T-helper 2 cell treated with Interferon-gamma antibody and Interleukin-4, amounts not matched to agents 5 μg/mL and 100 μg/mL, for 36 hours (primary cell): ENCODE results near the gene NT5E.

Source experiments
- DNase-seq: peaks from one replicate; pipeline ENCODE4 v3.0.0; 2021; ENCODE audit warnings: low spot score
- H3K27ac Mint-ChIP-seq: one replicate; pipeline ENCODE4 v1.8.0; 2021; ENCODE audit warnings: mild to moderate bottlenecking, mixed read lengths
- H3K27me3 Mint-ChIP-seq: one replicate; pipeline ENCODE4 v1.8.0; 2021; ENCODE audit warnings: low read depth, mixed read lengths
- H3K36me3 Mint-ChIP-seq: one replicate; pipeline ENCODE4 v1.8.0; 2021; ENCODE audit warnings: low read depth, mixed read lengths
- H3K4me1 Mint-ChIP-seq: one replicate; pipeline ENCODE4 v1.8.0; 2021; ENCODE audit warnings: low read depth, mixed read lengths
- H3K4me3 Mint-ChIP-seq: one replicate; pipeline ENCODE4 v1.8.0; 2022; ENCODE audit warnings: mild to moderate bottlenecking, moderate library complexity, mixed read lengths
- H3K9me3 Mint-ChIP-seq: one replicate; pipeline ENCODE4 v1.8.0; 2021; ENCODE audit warnings: mixed read lengths

Gene NT5E

GRCh38 chr6:85473748-85474147 lies 23.9 kb downstream of the NT5E start:
- no peak overlapping the region for H3K4me3 Mint-ChIP-seq
- no peaks in the 10 kb centered on the region for H3K27me3 Mint-ChIP-seq
- H3K9me3 Mint-ChIP-seq, result no peaks in the 10 kb centered on the region
- peaks cover 12% of the 10 kb centered on the region for H3K36me3 Mint-ChIP-seq
- peaks cover 8% of the 10 kb centered on the region for H3K4me1 Mint-ChIP-seq
- no peak for DNase-seq
- H3K27ac Mint-ChIP-seq, result no peak overlapping the region

GRCh38 chr6:85476532-85476931 lies 26.6 kb downstream of the NT5E start:
- DNase-seq, result no peak
- Mint-ChIP-seq H3K27ac (no peak overlapping the region), H3K9me3 (no peaks in the 10 kb centered on the region), H3K4me3 (no peak overlapping the region), H3K4me1 (peaks cover 3% of the 10 kb centered on the region), H3K36me3 (peaks cover 12% of the 10 kb centered on the region), H3K27me3 (no peaks in the 10 kb centered on the region)

GRCh38 chr6:85479208-85479607 lies 29.3 kb downstream of the NT5E start:
- Mint-ChIP-seq H3K27ac (no peak overlapping the region), H3K36me3 (peaks cover 10% of the 10 kb centered on the region), H3K27me3 (no peaks in the 10 kb centered on the region), H3K4me3 (no peak overlapping the region), H3K9me3 (no peaks in the 10 kb centered on the region), H3K4me1 (peaks cover 13% of the 10 kb centered on the region)
- no peak for DNase-seq

- Mint-ChIP-seq H3K9me3 (no peaks in the 10 kb centered on the region), H3K4me3 (no peak overlapping the region), H3K4me1 (peaks cover 13% of the 10 kb centered on the region), H3K27ac (no peak overlapping the region), H3K36me3 (peaks cover 2% of the 10 kb centered on the region), H3K27me3 (no peaks in the 10 kb centered on the region)
- DNase-seq, result no peak
Observed at GRCh38 chr6:85482206-85482904, 32.5 kb downstream of the NT5E start.

- H3K9me3 Mint-ChIP-seq, result no peaks in the 10 kb centered on the region
- no peak overlapping the region for H3K27ac Mint-ChIP-seq
- peak; percentile 75 for DNase-seq
- no peaks in the 10 kb centered on the region for H3K27me3 Mint-ChIP-seq
- peaks cover 10% of the 10 kb centered on the region for H3K4me1 Mint-ChIP-seq
- no peaks in the 10 kb centered on the region for H3K36me3 Mint-ChIP-seq
- peak overlapping the region; percentile 7 for H3K4me3 Mint-ChIP-seq
Observed at GRCh38 chr6:85482905-85483700, 33.2 kb downstream of the NT5E start.

GRCh38 chr6:85483846-85484245 lies 34.0 kb downstream of the NT5E start:
- DNase-seq, result no peak
- H3K4me1 Mint-ChIP-seq, result peaks cover 10% of the 10 kb centered on the region
- no peaks in the 10 kb centered on the region for H3K9me3 Mint-ChIP-seq
- H3K27ac Mint-ChIP-seq, result no peak overlapping the region
- H3K36me3 Mint-ChIP-seq, result no peaks in the 10 kb centered on the region
- no peaks in the 10 kb centered on the region for H3K27me3 Mint-ChIP-seq
- H3K4me3 Mint-ChIP-seq, result no peak overlapping the region

GRCh38 chr6:85484948-85485347 lies 35.1 kb downstream of the NT5E start:
- Mint-ChIP-seq H3K4me3 (no peak overlapping the region), H3K36me3 (no peaks in the 10 kb centered on the region), H3K27me3 (no peaks in the 10 kb centered on the region), H3K9me3 (no peaks in the 10 kb centered on the region), H3K27ac (no peak overlapping the region), H3K4me1 (peaks cover 10% of the 10 kb centered on the region)
- DNase-seq, result no peak

- no peak overlapping the region for H3K4me3 Mint-ChIP-seq
- no peak overlapping the region for H3K27ac Mint-ChIP-seq
- no peaks in the 10 kb centered on the region for H3K27me3 Mint-ChIP-seq
Observed at GRCh38 chr6:85490516-85491248, 40.8 kb downstream of the NT5E start.

GRCh38 chr6:85493389-85493788 lies 43.5 kb downstream of the NT5E start:
- H3K27me3 Mint-ChIP-seq, result no peaks in the 10 kb centered on the region
- H3K4me1 Mint-ChIP-seq, result no peaks in the 10 kb centered on the region
- peaks cover 8% of the 10 kb centered on the region for H3K9me3 Mint-ChIP-seq
- no peak overlapping the region for H3K4me3 Mint-ChIP-seq
- DNase-seq, result no peak
- H3K27ac Mint-ChIP-seq, result no peak overlapping the region
- peaks cover 16% of the 10 kb centered on the region for H3K36me3 Mint-ChIP-seq

More at GRCh38 chr6:85490516-85491248, 40.8 kb downstream of the NT5E start:
- DNase-seq, result no peak
- no peaks in the 10 kb centered on the region for H3K4me1 Mint-ChIP-seq
- peaks cover under 1% of the 10 kb centered on the region for H3K36me3 Mint-ChIP-seq
- H3K9me3 Mint-ChIP-seq, result no peaks in the 10 kb centered on the region

- H3K27ac Mint-ChIP-seq, result no peak overlapping the region
- peaks cover 3% of the 10 kb centered on the region for H3K4me1 Mint-ChIP-seq
- no peak for DNase-seq
- peaks cover 16% of the 10 kb centered on the region for H3K36me3 Mint-ChIP-seq
- peaks cover 8% of the 10 kb centered on the region for H3K9me3 Mint-ChIP-seq
- no peaks in the 10 kb centered on the region for H3K27me3 Mint-ChIP-seq
- no peak overlapping the region for H3K4me3 Mint-ChIP-seq
Observed at GRCh38 chr6:85494547-85495536, 45.0 kb downstream of the NT5E start.

- H3K4me1 Mint-ChIP-seq, result peaks cover 3% of the 10 kb centered on the region
- H3K4me3 Mint-ChIP-seq, result no peak overlapping the region
Observed at GRCh38 chr6:85496009-85496579, 46.2 kb downstream of the NT5E start.

GRCh38 chr6:85496856-85497255 lies 47.0 kb downstream of the NT5E start:
- peaks cover 8% of the 10 kb centered on the region for H3K9me3 Mint-ChIP-seq
- peaks cover 20% of the 10 kb centered on the region for H3K36me3 Mint-ChIP-seq
- H3K27ac Mint-ChIP-seq, result no peak overlapping the region
- no peaks in the 10 kb centered on the region for H3K27me3 Mint-ChIP-seq
- H3K4me1 Mint-ChIP-seq, result peaks cover 3% of the 10 kb centered on the region
- H3K4me3 Mint-ChIP-seq, result no peak overlapping the region
- no peak for DNase-seq

More at GRCh38 chr6:85496009-85496579, 46.2 kb downstream of the NT5E start:
- peaks cover 17% of the 10 kb centered on the region for H3K36me3 Mint-ChIP-seq
- no peak for DNase-seq
- H3K27me3 Mint-ChIP-seq, result no peaks in the 10 kb centered on the region
- H3K9me3 Mint-ChIP-seq, result peaks cover 8% of the 10 kb centered on the region
- H3K27ac Mint-ChIP-seq, result no peak overlapping the region
